ENCODE measurements around the gene ACAA2.
"Not testable (repeated sequence)": the region's sequence is repeated elsewhere in the genome, so short reads cannot be mapped to it uniquely, and the experiment has no call there.

The ACAA2 gene

GRCh38 chr18:49843131-49843530 lies 29.8 kb upstream of the ACAA2 start:
- no peaks in the 10 kb centered on the region for H3K9me3 ChIP-seq
- no peaks in the 10 kb centered on the region for H3K4me1 ChIP-seq
- H3K27me3 ChIP-seq = no peaks in the 10 kb centered on the region
- H3K4me3 ChIP-seq (ENCODE audit: low read depth, low read length) = no peak overlapping the region
- TF ChIP-seq, protein P1, sequence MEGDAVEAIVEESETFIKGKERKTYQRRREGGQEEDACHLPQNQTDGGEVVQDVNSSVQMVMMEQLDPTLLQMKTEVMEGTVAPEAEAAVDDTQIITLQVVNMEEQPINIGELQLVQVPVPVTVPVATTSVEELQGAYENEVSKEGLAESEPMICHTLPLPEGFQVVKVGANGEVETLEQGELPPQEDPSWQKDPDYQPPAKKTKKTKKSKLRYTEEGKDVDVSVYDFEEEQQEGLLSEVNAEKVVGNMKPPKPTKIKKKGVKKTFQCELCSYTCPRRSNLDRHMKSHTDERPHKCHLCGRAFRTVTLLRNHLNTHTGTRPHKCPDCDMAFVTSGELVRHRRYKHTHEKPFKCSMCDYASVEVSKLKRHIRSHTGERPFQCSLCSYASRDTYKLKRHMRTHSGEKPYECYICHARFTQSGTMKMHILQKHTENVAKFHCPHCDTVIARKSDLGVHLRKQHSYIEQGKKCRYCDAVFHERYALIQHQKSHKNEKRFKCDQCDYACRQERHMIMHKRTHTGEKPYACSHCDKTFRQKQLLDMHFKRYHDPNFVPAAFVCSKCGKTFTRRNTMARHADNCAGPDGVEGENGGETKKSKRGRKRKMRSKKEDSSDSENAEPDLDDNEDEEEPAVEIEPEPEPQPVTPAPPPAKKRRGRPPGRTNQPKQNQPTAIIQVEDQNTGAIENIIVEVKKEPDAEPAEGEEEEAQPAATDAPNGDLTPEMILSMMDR (IDR thresholded peaks at IDR 0.05; ENCODE audit: low read depth, low read length) = no peak
- DNase-seq = no peak
- H3K36me3 ChIP-seq = no peaks in the 10 kb centered on the region

GRCh38 chr18:49842656-49843055 lies 29.3 kb upstream of the ACAA2 start:
- no peak for DNase-seq
- TF ChIP-seq, protein P1 (IDR thresholded peaks at IDR 0.05; ENCODE audit: low read depth, low read length) = no peak
- no peaks in the 10 kb centered on the region for H3K27me3 ChIP-seq
- no peak overlapping the region for H3K4me3 ChIP-seq (ENCODE audit: low read depth, low read length)
- H3K36me3 ChIP-seq = no peaks in the 10 kb centered on the region
- H3K4me1 ChIP-seq = no peaks in the 10 kb centered on the region
- no peaks in the 10 kb centered on the region for H3K9me3 ChIP-seq

DNA sequence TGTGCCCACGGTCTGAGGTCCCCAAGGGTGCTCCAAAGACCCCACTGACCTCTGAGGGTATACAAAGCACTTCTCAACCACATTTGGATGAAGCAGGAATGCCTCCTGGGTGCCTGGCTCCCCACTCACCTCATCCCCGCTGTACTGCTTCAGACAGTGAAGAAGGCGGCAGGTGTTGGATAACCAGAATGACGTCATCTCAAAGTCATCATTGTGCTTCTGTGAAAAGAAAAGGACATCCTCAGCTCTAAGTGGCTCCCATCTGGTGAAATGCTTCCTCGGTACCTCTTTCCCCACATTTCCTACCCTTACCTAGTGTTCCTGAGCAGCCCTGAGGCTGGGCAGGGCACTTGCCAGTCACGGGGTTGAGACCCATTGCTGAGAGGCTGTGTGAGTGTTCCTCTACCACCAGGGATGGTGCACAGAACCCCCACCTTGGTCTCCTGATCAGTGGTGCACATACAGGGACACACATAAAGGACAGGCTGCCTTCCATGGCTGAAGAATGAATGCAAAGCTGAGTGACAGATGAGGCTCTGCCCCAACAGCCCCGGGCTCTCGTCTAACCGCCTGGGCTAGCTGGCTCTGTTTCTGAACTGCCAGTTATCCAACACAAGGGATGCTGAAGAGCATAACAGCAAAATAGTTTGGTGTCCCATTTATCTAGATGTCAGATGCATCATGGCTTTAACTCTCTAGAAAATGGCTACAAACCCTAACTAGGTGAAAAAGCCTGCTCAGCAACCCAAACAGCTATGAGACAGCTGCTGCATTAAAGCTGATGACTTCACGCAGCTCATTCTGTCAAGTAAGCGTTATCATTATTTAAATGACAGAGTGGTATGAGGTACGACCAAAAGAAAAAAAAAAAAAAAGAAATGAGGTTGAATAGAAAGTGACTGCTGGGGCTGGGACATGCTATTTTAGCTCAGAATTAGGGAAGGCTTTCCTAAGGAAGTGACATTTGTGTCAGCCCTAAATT lies 28.2 kb upstream of the ACAA2 start:
- no peaks in the 10 kb centered on the region for H3K36me3 ChIP-seq
- H3K27me3 ChIP-seq = no peaks in the 10 kb centered on the region
- TF ChIP-seq, protein P1 (IDR thresholded peaks at IDR 0.05; ENCODE audit: low read depth, low read length) = no peak
- no peaks in the 10 kb centered on the region for H3K9me3 ChIP-seq
- no peak overlapping the region for H3K4me3 ChIP-seq (ENCODE audit: low read depth, low read length)
- no peaks in the 10 kb centered on the region for H3K4me1 ChIP-seq
- DNase-seq = no peak

DNA sequence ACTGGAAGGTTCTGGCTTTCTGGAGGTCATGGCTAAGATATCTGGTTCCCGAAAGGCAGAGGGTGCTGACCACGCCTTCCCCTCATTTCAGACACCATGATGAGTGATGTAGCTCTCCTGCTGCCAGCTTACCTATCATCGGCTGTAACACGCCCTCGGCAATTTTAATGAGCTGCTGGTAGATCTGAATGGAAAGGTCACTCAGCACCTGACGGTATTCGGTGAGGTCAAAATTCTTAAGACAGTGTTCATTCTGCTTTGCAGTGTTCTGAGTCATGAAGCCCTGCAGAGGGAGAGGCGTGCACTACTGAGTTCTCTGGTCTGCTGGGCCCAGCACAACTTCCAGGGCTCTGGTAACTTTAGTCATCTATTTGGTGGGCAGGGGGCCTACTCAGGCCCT lies 25.7 kb upstream of the ACAA2 start:
- Histone ChIP-seq H3K9me3 (no peaks in the 10 kb centered on the region), H3K4me1 (no peaks in the 10 kb centered on the region), H3K4me3 (ENCODE audit: low read depth, low read length) (no peak overlapping the region), H3K27me3 (no peaks in the 10 kb centered on the region), H3K36me3 (no peaks in the 10 kb centered on the region)
- DNase-seq = no peak
- TF ChIP-seq, protein P1 (IDR thresholded peaks at IDR 0.05; ENCODE audit: low read depth, low read length) = no peak

GRCh38 chr18:49838381-49838780 lies 25.0 kb upstream of the ACAA2 start:
- Histone ChIP-seq H3K36me3 (no peaks in the 10 kb centered on the region), H3K4me3 (ENCODE audit: low read depth, low read length) (no peak overlapping the region), H3K27me3 (no peaks in the 10 kb centered on the region), H3K4me1 (no peaks in the 10 kb centered on the region), H3K9me3 (no peaks in the 10 kb centered on the region)
- DNase-seq = no peak
- TF ChIP-seq, protein P1 (IDR thresholded peaks at IDR 0.05; ENCODE audit: low read depth, low read length) = no peak

- no peaks in the 10 kb centered on the region for H3K36me3 ChIP-seq
- H3K9me3 ChIP-seq = no peaks in the 10 kb centered on the region
- DNase-seq = no peak
- H3K4me3 ChIP-seq (ENCODE audit: low read depth, low read length) = no peak overlapping the region
- no peaks in the 10 kb centered on the region for H3K27me3 ChIP-seq
- TF ChIP-seq, protein P1 (IDR thresholded peaks at IDR 0.05; ENCODE audit: low read depth, low read length) = no peak
- no peaks in the 10 kb centered on the region for H3K4me1 ChIP-seq
Measured at GRCh38 chr18:49837889-49838288, 24.6 kb upstream of the ACAA2 start.

GRCh38 chr18:49837316-49837835 lies 24.0 kb upstream of the ACAA2 start:
- not testable (repeated sequence) for H3K36me3 ChIP-seq; H3K9me3 ChIP-seq; H3K27me3 ChIP-seq; H3K4me1 ChIP-seq; H3K4me3 ChIP-seq (ENCODE audit: low read depth, low read length); DNase-seq

Data from BE2C (cell line).